Muscle of arm (tissue), 12 donors: Measurements from ENCODE around the gene RNF151. TPM values are rescaled to one million over a fixed set of nuclear protein-coding genes. Genes with fewer than 3 reads are reported as not detected.

Experiments used
- DNase-seq: peaks from one replicate; pipeline ENCODE4 v3.0.0-alpha.2; 2013
- polyA plus RNA-seq, 12 donors: library from polyadenylated mRNA; unstranded; fragments of 120-200 nt; gene quantifications; one replicate each; pipeline ENCODE4 v1.2.1, GENCODE V29; 2013; ENCODE audit not compliant: insufficient read length in 12 of 12

Gene RNF151
- polyA plus RNA-seq, 12 donors = not detected

DNA sequence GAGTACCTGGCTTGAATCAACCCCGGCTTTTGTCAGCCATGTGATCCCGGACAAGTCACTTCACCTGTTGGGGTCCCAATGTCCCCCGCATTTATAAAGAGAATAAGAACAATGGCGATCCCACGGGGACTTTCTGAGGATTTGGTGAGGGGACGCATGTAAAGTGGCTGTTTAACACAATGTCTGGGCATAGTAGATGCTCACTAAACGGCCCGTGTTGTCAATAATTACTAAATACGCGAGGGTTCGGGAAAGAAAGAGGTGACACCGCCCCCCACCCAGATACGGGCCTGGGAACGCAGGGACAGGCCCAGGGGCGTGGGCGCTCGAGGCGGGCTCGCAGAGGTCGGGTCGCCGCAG is 24.9 kb downstream of the RNF151 start:
- no peak for DNase-seq

DNA sequence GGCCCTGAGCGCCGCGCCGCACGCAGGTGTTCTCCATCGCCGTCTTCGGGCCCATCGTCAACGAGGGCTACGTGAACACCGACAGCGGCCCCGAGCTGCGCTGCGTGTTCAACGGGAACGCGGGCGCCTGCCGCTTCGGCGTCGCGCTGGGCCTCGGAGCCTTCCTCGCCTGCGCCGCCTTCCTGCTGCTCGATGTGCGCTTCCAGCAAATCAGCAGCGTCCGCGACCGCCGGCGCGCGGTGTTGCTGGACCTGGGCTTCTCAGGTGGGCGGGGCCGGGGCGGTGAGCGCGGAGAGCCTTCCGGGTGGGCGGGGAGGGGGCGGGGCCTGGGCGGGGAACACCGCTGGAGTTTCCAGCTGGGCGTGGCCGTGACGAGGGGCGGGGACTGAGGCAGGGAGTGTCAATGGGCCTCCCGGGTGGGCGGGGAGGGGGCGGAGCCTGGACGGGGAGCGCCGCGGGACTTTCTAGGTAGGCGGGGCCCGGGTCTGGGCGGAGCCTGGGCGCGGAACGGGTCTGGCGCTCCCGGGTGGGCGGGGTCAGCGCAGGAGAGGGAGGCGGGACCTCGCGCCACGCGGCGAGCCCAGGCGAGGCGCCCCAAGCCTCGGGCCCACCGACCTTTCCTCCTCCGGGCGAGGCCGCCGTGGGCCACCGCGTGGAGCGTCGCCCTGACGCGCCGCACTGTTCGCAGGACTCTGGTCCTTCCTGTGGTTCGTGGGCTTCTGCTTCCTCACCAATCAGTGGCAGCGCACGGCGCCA is 25.5 kb downstream of the RNF151 start:
- DNase-seq = peak; percentile 84

DNA sequence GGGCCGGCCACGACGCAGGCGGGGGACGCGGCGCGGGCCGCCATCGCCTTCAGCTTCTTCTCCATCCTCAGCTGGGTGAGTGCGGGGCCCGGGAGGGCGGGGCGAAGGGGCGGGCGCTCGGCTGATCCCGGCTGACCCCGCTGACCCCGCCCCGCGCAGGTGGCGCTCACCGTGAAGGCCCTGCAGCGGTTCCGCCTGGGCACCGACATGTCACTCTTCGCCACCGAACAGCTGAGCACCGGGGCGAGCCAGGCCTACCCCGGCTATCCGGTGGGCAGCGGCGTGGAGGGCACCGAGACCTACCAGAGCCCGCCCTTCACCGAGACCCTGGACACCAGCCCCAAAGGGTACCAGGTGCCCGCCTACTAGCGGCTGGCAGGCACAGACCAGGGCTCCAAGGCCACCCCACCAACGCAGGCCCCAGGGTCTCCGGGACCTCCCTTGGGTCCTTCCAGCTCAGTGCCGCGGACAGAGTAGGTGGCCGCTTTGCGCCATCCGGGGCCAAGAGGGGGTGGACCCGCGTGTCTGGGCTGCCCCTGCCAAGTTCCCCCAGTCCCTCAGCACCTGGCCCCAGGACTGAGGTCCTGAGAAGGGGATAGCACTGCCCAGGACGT is 26.2 kb downstream of the RNF151 start:
- no peak for DNase-seq

DNA sequence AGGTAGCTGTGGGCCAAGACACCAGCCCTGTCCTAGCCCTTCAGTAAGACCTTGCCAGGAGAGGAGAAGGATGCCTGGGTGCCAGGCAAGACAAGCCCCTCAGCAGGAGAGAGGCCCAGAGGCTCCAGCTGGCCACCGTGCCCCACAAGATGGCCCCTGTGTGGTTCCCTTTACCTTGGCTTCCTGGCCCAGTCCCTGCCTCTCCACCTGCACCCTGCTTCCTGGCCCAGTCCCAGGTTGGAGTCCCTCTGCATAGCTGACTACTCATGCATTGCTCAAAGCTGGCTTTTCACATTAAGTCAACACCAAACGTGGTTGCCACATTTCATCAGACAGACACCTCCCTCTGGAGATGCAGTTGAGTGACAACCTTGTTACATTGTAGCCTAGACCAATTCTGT is 27.1 kb downstream of the RNF151 start:
- DNase-seq = no peak

DNA sequence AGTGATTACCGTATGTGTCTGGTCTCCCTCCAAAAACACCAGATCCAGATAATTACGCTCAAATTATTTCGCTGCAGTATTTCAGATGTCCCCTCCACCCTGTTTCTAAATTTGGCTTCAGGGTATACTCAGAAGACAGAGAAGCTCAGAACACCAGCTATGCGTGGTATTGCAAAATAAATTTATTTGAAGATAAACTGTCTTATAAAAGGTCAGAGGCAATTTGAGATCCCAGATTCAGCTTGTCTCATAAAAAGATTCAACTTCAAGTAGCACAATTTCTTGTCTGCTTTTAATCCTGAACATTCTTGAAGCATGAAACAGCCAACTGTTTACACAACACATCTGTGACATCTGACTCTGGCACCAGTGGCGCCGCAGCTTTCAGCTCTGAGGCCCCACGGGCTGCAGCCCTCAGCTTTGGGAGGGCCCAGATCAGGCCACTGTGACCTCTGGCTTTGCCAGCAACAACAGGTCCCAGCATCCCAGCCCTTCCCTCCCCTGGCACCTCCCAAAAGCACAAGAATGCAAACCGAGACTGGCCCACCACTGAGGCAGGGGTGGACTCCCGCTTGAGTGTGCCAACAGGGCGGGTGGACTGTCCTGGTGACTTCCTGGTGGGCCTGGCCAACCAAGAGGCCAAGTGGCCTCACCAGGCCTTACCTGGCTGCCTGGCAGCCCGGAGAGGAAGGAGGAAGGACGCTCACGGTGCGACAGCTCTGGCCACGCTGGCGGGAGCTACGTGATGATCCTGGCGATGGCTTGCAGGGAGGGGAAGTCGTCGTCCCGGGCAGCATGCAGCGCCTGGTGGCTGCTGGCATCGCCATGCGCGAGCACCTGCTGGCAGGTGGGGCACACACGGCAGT is 31.1 kb downstream of the RNF151 start:
- DNase-seq = no peak

DNA sequence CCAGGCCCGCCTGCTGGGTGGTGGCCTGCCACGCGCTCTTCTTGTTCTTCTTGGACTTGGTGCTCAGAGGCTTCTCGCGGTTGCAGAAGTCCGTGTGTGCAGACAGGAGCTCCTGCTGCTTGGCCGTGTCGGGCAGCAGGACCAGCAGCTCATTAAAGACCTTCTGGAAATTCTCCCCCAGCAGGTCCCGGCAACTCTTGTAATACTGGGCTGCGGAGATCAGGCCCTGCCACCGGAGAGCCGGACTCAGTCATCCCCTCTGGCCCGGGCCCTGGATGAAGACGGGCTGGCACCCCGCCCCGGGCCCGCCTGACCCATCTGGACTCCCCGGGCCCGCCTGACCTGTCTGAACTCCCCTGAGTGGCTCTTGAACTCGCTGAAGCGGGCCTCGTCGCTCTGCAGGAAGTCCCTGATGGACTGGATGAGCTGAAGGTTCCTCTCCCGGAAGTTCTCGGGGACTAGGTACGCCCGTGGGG is 31.7 kb downstream of the RNF151 start:
- no peak for DNase-seq

DNA sequence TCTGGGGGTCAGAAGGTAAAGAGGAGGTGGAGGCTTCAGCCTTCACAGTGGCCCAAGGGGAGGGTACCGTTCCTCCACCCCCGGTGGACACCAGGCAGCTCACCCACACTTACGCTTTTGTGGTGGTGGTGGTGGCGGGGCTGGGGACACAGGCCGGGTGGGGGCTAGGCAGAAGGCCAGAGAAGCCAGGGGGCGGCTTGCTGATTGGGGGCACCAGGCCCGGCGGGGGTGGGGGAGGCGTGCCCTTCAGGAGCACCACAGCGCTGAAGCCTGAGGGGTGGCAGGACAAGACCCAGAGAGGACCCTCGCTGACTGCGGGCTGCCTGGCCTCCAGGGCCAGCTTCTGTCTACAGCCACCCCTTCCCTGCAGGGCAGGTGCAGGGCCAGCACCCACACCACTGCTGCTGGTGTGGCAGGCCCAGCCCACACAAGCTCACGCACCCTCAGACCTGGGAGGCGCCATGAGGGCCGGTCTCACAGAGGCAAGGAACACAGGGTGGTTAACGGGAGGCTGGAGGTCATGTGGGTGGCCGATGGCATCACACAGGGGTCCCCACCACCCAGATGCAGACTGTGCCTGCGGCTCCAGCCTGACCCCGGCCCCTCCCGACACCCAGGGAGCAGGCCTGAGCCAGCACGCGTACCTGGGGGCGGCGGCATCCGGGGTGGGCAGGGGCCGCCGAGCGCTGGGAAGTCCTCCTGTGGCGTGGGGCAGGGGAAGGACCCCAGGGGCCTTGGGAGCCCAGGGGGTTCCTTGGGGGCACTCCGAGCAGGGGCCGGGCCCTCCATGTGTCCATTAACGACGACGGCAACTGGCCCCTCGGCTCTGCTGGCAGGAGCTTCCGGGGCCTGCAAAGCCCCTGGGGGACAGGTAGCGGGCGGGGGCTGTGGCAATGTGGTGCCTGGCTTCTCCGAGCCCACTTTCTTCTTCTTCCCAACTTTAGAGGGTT is 32.5 kb downstream of the RNF151 start:
- no peak for DNase-seq

DNA sequence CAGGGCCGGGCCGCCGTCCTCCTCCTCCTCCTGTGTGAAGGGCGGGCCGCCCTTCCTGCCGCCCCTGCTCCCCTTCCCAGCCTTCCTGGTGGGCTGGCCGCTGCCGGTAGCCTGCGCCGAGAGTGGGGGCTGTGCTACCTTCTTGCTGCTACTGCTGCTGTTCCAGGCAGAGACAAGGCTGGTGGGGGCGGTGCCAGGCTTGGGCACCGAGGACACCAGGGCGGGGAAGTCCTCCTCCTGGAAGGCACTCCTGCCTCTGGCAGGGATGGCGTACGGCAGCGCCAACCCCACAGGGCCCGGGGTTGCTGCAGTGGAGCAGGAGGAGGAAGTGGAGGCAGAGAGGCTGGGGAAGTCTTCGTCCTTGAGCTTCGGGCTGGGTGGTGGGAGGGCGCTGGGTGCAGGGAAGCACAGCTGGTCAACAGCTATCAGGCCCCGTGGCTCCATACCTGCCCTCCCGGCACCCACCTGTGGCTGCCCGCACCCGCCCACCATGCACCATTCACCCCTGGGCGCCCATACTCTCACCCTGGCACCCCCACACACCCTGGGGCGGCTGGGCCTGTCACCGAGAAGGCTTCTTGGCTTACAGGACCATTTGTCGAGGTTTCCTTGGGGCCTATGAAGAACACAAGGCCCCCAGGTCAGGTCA is 33.3 kb downstream of the RNF151 start:
- no peak for DNase-seq

DNA sequence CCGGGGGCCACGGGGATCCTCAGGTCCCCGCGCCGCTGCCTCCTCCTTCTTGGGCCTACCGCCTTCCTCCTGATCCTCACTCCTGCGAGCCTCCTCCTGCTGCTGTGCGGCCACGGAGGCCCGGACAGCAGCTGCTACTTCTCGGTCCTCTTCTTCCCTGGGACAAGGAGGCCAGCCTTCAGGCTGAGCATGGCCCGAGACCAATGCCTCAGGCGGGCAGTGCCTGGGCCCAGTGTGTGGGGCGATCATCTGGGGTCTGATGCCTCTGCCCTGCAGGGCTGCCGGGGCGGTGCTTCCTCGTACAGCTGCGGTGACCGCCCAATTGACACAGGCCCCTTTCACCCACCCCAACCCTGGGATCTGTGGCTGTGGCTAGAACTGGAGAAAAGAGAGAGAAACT is 34.4 kb downstream of the RNF151 start:
- no peak for DNase-seq

DNA sequence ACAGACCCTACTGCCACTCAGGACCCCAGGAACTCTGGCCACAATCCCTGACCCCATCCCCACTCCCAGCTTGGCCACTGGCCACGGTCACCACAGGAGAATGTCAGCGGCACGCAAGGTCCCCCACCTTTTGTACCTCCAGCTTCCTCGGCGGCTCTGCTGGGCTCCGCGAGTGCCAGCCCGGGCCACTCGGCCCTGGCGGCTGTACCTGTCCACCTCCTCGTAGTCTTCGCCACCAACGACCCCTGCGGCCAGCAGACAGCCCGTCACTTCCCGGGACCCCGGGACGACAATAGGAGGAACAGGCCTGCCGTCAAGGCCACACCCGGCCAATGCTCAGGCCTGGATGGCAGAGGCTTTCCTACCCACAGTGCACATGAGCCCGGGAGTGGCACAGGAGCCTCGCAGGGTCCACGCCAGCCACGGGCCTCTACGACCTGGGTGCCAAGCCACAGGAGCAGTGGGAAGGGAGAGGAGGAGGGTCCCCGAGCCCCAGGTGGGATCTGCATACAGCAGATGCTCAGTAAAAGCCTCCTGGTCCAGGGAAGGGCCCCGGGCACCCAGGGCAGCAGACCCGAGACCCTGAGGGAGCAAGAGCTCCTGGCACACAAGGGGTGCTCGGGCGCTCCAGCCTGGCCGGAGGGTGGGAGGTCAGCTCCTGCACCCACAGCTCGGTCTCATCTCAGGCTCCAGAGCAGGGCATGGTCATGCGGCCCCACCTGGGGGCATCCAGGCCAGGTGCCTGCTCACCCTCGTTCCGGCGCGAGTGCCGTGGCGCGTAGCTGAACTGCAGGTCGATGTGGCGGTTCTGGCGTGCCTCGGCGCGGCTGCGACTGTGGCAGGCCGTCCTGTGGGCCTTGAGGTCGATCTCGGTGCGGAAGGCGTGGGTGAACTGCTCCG is 35.0 kb downstream of the RNF151 start:
- no peak for DNase-seq

DNA sequence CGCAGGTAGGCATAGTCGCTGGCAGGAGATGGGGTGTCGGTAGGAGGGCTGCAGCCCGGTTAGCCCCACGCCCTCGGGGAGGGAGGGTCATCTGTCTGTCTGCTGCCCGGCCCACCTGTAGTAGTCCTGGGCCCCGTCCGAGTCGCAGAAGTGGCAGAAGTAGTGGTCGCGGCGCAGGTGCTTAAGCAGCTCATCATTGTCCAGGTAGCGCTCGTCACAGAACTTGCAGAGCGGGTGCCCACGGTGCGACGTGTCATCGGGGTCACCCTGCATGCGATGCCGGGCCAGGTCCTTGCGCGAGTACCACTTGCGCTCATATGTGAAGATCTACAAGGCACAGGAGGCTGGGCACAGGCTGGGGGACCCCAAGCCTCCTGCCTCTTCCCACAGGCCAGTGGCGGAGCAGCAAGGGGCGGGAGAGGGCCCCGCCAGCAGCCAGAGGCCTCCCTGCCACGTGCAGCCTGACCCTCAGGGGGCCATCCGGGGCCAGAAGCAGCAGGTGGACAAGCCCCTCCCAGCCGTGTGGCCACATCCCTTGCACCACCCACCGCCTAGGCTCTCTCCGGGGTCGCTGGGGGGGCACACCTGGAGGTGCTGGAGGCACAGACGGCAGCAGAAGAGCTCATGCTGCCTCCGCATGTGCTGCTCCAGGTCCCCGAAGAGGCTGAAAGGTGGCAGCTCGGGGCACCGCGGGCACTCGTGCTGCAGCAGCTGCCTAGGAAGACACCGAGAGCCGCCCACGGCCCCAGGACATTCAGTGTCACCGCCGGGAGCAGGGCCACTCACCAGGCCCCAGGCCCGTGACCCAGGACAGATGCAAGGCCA is 36.0 kb downstream of the RNF151 start:
- no peak for DNase-seq

DNA sequence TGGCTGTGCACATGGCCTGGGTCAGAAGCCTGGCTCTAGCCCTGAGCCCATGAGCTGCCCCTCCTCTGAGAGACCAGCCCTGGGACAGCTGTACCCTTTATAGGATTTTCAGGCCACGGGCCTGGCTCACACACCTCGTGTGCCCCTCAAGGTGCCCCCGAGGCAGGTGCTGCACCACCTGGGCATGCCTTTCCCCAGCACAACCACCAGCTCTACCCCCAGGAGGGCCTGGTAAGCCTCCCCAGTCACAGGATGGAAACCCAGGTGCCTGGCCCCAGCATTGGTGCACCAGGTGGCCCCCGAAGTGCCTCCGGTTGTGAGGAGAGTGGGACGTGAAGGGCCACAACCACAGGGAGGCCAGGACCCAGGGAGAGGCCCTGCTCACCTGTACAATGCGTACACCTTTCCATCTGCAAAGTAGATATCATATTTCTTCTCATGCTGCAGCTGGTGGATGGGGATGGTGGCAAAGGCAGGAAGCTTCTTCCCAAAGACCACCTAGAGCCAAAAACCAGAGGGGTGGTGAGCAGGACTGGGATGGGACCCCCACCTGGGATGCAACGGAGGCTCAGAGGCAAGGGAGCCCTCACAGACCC is 36.7 kb downstream of the RNF151 start:
- no peak for DNase-seq

DNA sequence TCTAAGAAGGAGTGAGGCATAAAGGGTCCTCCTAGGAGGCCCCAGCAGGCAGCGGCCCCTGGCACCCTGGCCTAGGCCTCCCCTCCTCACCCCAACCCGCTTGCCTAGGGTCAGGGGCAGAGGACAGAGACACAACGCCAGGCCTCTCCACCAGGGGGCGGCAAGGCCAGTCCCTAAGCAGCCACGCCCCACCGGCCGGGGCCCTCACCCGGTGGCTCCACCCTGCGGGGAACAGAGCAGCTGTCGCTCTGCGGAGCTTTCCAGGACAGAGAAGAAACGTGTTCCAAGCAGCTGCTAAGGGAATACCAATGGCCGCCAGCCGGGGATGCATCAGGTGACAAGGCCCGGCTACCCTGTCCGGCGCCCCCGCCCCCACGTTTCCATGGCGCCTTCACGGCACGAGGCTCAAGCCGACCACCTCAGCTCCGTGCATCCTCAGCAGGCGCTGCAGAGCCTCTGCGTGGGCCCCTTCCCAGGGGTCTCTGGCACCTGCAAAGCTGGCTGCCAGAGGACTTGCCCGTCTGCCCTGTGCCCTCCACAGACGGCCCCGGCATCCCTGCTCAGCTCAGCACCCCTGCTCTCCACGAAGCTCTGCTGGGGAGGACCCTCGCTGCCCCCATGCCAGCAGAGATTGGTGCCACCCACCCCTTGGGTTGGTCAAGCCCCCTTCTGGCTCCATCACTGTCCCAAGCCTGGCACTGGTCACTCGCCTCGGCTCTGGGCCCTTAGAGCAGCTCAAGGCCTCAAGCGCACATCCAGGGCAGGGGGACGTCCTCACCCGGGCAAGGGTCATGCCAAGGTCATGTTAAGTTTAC is 37.4 kb downstream of the RNF151 start:
- peak; percentile 84 for DNase-seq

DNA sequence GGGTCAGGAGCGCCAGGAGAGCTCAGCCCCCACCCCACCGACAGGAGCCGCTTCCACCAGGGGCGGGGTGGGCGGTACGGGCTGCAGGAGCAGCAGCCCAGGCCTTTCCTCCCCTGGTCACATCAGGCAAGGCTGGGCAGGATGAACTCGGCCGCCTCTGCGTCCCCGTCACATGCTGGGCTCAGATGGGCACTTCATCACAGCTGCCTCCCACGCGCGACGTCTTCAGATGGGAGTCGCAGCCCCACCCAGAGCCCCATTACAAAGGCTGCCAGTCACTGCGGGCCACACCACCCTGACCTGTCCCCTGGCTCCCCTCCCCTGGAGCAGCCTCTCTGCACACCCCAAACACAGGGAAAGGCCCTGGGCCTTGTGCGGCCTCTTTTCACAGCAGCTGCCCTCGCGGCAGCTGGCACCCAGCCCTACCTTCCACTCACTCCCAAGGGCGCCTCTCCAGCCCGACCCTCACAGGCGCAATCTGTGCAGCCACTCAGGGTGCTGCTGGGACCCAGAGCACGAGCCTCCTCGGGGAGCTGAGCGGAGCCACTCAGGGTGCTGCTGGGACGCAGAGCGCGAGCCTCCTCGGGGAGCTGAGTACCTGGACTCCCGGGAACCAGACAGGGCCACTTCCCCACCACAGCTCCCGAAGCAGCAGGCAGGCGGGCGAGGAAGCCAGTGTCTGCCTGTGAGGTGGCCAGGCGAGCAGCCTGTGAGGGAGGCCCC is 38.3 kb downstream of the RNF151 start:
- no peak for DNase-seq

DNA sequence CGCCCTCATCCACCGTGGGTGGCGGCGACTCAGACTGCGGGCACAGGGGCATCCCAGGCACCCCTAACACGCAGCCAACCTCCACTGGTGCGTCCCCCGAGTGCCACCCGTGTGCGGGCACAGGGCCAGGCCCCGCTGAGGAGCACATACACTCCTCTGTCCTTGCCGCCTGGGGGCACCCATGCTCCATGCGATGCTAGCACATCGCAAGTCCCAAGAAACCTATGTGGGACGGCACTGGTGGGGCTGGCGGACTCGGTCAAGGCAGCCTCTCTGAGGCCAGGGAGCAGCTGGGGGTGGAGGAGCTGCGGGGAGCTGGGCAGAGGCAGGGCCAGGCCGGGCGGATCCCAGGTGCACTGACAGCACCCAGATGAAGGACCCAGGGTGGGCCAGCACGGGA is 39.0 kb downstream of the RNF151 start:
- DNase-seq = no peak

DNA sequence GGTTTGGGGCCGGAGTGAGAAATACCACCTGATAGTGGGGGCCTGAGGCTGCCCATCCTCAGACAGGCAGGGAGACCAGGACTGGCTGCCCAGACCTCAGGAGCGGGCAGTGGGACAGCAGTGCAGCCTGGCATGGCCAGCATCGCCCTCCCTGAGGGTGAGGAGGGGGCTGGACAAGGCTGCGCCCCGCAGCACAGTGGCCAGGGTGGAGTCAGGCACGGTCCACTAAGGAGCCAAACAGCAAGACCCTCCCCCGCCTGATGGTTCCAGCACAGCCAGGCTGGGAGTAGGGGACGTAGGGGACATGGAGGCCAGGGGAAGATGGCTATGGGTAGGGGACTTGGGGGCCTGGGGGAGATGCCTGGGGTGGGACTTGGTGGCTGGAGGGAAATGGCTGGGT is 39.7 kb downstream of the RNF151 start:
- DNase-seq = no peak
